Uterus (tissue), 4 donors: Measurements from ENCODE around the gene BRPF3. TPM values are rescaled to one million over a fixed set of nuclear protein-coding genes. Genes with fewer than 3 reads are reported as not detected.

Experiments used
- DNase-seq, 2 donors: peaks; one replicate each; pipeline ENCODE4 v3.0.0-alpha.2; 2019 to 2020
- H3K27ac ChIP-seq, 2 donors: fragments of 200-600 bp; sonication (generic); 1 replicate in 1 of 2; 2 replicates in 1 of 2; pipeline ENCODE4 v1.5.1; 2016 to 2018
- H3K27me3 ChIP-seq, 2 donors: fragments of 200-600 bp; sonication (generic); one replicate each; pipeline ENCODE4 v1.5.1; 2018 to 2019; ENCODE audit warnings: control low read depth in 1 of 2
- H3K36me3 ChIP-seq, 2 donors: fragments of 200-600 bp; sonication (generic); one replicate each; pipeline ENCODE4 v1.5.1; 2019; ENCODE audit warnings: control low read depth in 1 of 2
- H3K4me1 ChIP-seq, 2 donors: fragments of 200-600 bp; sonication (generic); one replicate each; pipeline ENCODE4 v1.5.1; 2018 to 2019; ENCODE audit warnings: control low read depth in 1 of 2
- H3K4me3 ChIP-seq, 2 donors: fragments of 200-600 bp; sonication (generic); 1 replicate in 1 of 2; 2 replicates in 1 of 2; pipeline ENCODE4 v1.5.1; 2018 to 2019; ENCODE audit warnings: mild to moderate bottlenecking in 1 of 2
- H3K9me3 ChIP-seq, 2 donors: fragments of 200-600 bp; sonication (generic); one replicate each; pipeline ENCODE4 v1.5.1; 2019; ENCODE audit warnings: control low read depth in 1 of 2
- CTCF ChIP-seq, 4 experiments: fragments of 200-600 bp in 2 of 4; fragments of 450-650 bp in 2 of 4; sonication (generic) in 2 of 4; IDR thresholded peaks; one replicate each; pipeline ENCODE4 v1.5.1; 2016 to 2019; ENCODE audit warnings: antibody characterized with exemption in 4 of 4, mild to moderate bottlenecking in 2 of 4, moderate library complexity in 1 of 4
- POLR2A ChIP-seq, 2 donors: fragments of 450-650 bp; IDR thresholded peaks; one replicate each; pipeline ENCODE4 v1.6.1; 2016; ENCODE audit warnings: antibody characterized with exemption in 2 of 2, mild to moderate bottlenecking in 1 of 2, moderate library complexity in 1 of 2
- intact Hi-C: fragments of 100-400 bp; cut with DNase I; formaldehyde crosslinking; loops from one replicate; pipeline ENCODE4 v1.15.1; 2023; ENCODE audit warnings: low total_unique reads
- total RNA-seq, 4 donors: library from RNA; depleted of rRNA in 3 of 4; stranded (reverse); fragments of >200 nt in 3 of 4; gene quantifications; one replicate each; pipeline versions ENCODE4 v1.1.0 to v1.2.4, GENCODE V29; 2014 to 2023
- donor health status: DM: yes; HTN: yes; CAD: no.

Gene BRPF3
- total RNA-seq, 4 donors from 2014 or later = 8.5 to 44.5 (median 27.3) TPM

GRCh38 chr6:36204068-36204753, 7.7 kb downstream of the BRPF3 start:
- Histone ChIP-seq H3K4me3 (no peak overlapping the region), H3K36me3 (no peaks in the 10 kb centered on the region), H3K27ac (no peak overlapping the region), H3K27me3 (no peaks in the 10 kb centered on the region), H3K9me3 (no peaks in the 10 kb centered on the region), H3K4me1 (no peaks in the 10 kb centered on the region)
- no peak for TF ChIP-seq CTCF (IDR thresholded peaks at IDR 0.05)
- TF ChIP-seq POLR2A (IDR thresholded peaks at IDR 0.05) = no peak
- intact Hi-C loops = no loop called here
- DNase-seq = no peak

- Histone ChIP-seq H3K4me3 (no peak overlapping the region), H3K27me3 (no peaks in the 10 kb centered on the region), H3K9me3 (no peaks in the 10 kb centered on the region), H3K27ac (no peak overlapping the region), H3K4me1 (no peaks in the 10 kb centered on the region), H3K36me3 (peaks cover 0 to 2% of the 10 kb centered on the region in 2 donors)
- no peak for TF ChIP-seq POLR2A (IDR thresholded peaks at IDR 0.05)
- no peak for TF ChIP-seq CTCF (IDR thresholded peaks at IDR 0.05)
- no peak for DNase-seq
- intact Hi-C loops = no loop called here
Observed at GRCh38 chr6:36207155-36207554, 10.6 kb downstream of the BRPF3 start.

GRCh38 chr6:36209606-36210005, 13.1 kb downstream of the BRPF3 start:
- no peak overlapping the region for H3K27ac ChIP-seq
- intact Hi-C loops = no loop called here
- peaks cover 0 to 2% of the 10 kb centered on the region in 2 donors for H3K36me3 ChIP-seq
- H3K4me3 ChIP-seq = no peak overlapping the region
- H3K9me3 ChIP-seq = no peaks in the 10 kb centered on the region
- H3K27me3 ChIP-seq = no peaks in the 10 kb centered on the region
- TF ChIP-seq POLR2A (IDR thresholded peaks at IDR 0.05) (no peak), CTCF (IDR thresholded peaks at IDR 0.05) (no peak)
- DNase-seq = no peak
- H3K4me1 ChIP-seq = no peaks in the 10 kb centered on the region

- Histone ChIP-seq H3K36me3 (peaks cover 0 to 2% of the 10 kb centered on the region in 2 donors), H3K27ac (no peak overlapping the region), H3K27me3 (no peaks in the 10 kb centered on the region), H3K4me3 (no peak overlapping the region), H3K4me1 (no peaks in the 10 kb centered on the region), H3K9me3 (no peaks in the 10 kb centered on the region)
- no peak for TF ChIP-seq CTCF (IDR thresholded peaks at IDR 0.05)
- TF ChIP-seq POLR2A (IDR thresholded peaks at IDR 0.05) = no peak
- intact Hi-C loops = no loop called here
- DNase-seq = no peak
Observed at GRCh38 chr6:36210182-36210581, 13.6 kb downstream of the BRPF3 start.

- DNase-seq = no peak
- Histone ChIP-seq H3K27ac (no peak overlapping the region), H3K36me3 (peaks cover 0 to 2% of the 10 kb centered on the region in 2 donors), H3K27me3 (no peaks in the 10 kb centered on the region), H3K9me3 (no peaks in the 10 kb centered on the region), H3K4me1 (no peaks in the 10 kb centered on the region), H3K4me3 (no peak overlapping the region)
- TF ChIP-seq POLR2A (IDR thresholded peaks at IDR 0.05) = no peak
- no peak for TF ChIP-seq CTCF (IDR thresholded peaks at IDR 0.05)
- intact Hi-C loops = no loop called here
Observed at GRCh38 chr6:36210886-36211595, 14.5 kb downstream of the BRPF3 start.
